GM12864 (cell line): ENCODE measurements around the gene ATG4D.
A peak's percentile ranks its signal among the peaks of the same experiment; 100 is the strongest.
"Not testable (repeated sequence)": the region's sequence is repeated elsewhere in the genome, so short reads cannot be mapped to it uniquely, and the experiment has no call there.

ENCODE experiments used
- DNase-seq: peaks from one replicate; pipeline ENCODE4 v3.0.0-alpha.2; 2011; ENCODE audit warnings: low read depth
- H3K4me3 ChIP-seq: 2 replicates; pipeline ENCODE4 v1.5.1; 2011; ENCODE audit warnings: mild to moderate bottlenecking, low read depth, low read length, control low read depth
- CTCF ChIP-seq: IDR thresholded peaks from 2 replicates; pipeline ENCODE4 v1.5.1; 2011; ENCODE audit warnings: low read depth, mild to moderate bottlenecking, moderate library complexity, low read length, control low read depth, inconsistent platforms; ENCODE audit errors: missing control alignments

ATG4D gene

GRCh38 chr19:10568062-10568825 is 24.5 kb downstream of the ATG4D start:
- no peak for DNase-seq
- TF ChIP-seq CTCF = peak; percentile 6
- H3K4me3 ChIP-seq = peak overlapping the region; percentile 71

GRCh38 chr19:10568826-10569651 is 25.3 kb downstream of the ATG4D start, which contains the start of gene CDKN2D:
CDKN2D (minus strand) TSS chr19:10568979; CDS start chr19:10568653, 326 bp downstream.
- peak; percentile 99 for DNase-seq
- peak within 1 kb of the TSS; percentile 76 for H3K4me3 ChIP-seq
- TF ChIP-seq CTCF = no peak

GRCh38 chr19:10573793-10574192 is 30.1 kb downstream of the ATG4D start:
- not testable (repeated sequence) for H3K4me3 ChIP-seq, DNase-seq

GRCh38 chr19:10574462-10574861 is 30.8 kb downstream of the ATG4D start:
- TF ChIP-seq CTCF = no peak
- DNase-seq = no peak
- no peak overlapping the region for H3K4me3 ChIP-seq

- no peak for TF ChIP-seq CTCF
- no peak for DNase-seq
- H3K4me3 ChIP-seq = no peak overlapping the region
Observed at GRCh38 chr19:10575011-10575716, 31.5 kb downstream of the ATG4D start.

- TF ChIP-seq CTCF = no peak
- no peak overlapping the region for H3K4me3 ChIP-seq
- no peak for DNase-seq
Observed at GRCh38 chr19:10577951-10578350, 34.2 kb downstream of the ATG4D start.
